ENCODE data around the gene FFAR4.

FFAR4 gene

DNA sequence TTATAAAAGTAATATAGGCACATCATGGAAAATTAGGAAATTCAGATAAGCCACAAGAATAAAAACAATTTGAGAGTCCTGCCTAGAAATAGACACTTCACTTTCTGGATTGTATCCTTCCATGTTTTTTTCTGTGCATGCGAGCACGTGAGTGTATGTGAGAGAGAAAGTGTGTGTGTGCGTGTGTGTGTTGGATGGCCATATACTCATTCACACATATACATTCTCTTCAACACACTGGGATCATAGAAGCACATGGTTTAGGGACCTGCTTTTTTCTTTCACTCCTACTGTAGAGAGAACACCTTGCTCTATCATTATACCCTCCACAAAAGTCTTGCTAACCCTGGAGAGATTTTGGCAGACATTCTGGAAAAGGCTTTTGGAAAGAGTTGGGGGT lies 7.5 kb downstream of the FFAR4 start:
- no peak overlapping the region for H3K9ac ChIP-seq (ENCODE audit: low read length)
- no peak overlapping the region for H3K27ac ChIP-seq (ENCODE audit: low read depth, low read length)
- H3K4me3 ChIP-seq (ENCODE audit: low read depth in 1 of 2, low read length in 2 of 2) = no peak overlapping the region

GRCh38 chr10:93576888-93577287 lies 10.4 kb downstream of the FFAR4 start:
- no peaks in the 10 kb centered on the region for H3K36me3 ChIP-seq (ENCODE audit: insufficient read depth, low read length)
- no peak overlapping the region for H3K9ac ChIP-seq (ENCODE audit: low read length)
- no peaks in the 10 kb centered on the region for H3K9me3 ChIP-seq (ENCODE audit: low read length)
- no peak overlapping the region for H3K27ac ChIP-seq (ENCODE audit: low read depth, low read length)
- no peak overlapping the region for H3K4me3 ChIP-seq (ENCODE audit: low read depth in 1 of 2, low read length in 2 of 2)
- no peaks in the 10 kb centered on the region for H3K27me3 ChIP-seq (ENCODE audit: control insufficient read depth in 1 of 2, insufficient read depth in 2 of 2, low read length in 2 of 2)
- H3K4me1 ChIP-seq (ENCODE audit: insufficient read depth, low read length) = no peaks in the 10 kb centered on the region

More for the DNA sequence above, 7.5 kb downstream of the FFAR4 start:
- H3K9me3 ChIP-seq (ENCODE audit: low read length) = no peaks in the 10 kb centered on the region
- no peaks in the 10 kb centered on the region for H3K4me1 ChIP-seq (ENCODE audit: insufficient read depth, low read length)
- no peaks in the 10 kb centered on the region for H3K27me3 ChIP-seq (ENCODE audit: control insufficient read depth in 1 of 2, insufficient read depth in 2 of 2, low read length in 2 of 2)
- no peaks in the 10 kb centered on the region for H3K36me3 ChIP-seq (ENCODE audit: insufficient read depth, low read length)

DNA sequence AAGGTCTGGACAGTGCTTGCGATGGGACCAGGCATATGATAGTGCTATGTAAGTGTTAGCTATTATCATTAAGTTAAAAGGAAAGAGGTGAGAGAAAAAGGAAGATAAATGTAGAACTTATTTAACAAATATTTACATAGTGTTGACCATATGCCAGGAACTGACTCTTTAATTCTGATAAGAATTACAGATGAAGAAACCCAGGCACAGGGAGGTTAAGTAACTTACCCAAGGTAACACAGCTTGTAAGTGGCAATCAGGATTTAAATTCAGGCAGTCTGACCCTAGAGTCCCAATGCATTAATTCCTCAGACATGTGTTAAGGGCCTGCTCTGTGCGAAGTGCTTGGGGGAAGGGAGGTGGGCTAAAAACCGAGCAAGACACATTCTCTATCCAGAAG lies 11.1 kb downstream of the FFAR4 start:
- H3K9me3 ChIP-seq (ENCODE audit: low read length) = no peaks in the 10 kb centered on the region
- H3K27me3 ChIP-seq (ENCODE audit: control insufficient read depth in 1 of 2, insufficient read depth in 2 of 2, low read length in 2 of 2) = no peaks in the 10 kb centered on the region
- H3K9ac ChIP-seq (ENCODE audit: low read length) = no peak overlapping the region
- H3K27ac ChIP-seq (ENCODE audit: low read depth, low read length) = no peak overlapping the region
- H3K4me1 ChIP-seq (ENCODE audit: insufficient read depth, low read length) = no peaks in the 10 kb centered on the region
- H3K36me3 ChIP-seq (ENCODE audit: insufficient read depth, low read length) = no peaks in the 10 kb centered on the region
- no peak overlapping the region for H3K4me3 ChIP-seq (ENCODE audit: low read depth in 1 of 2, low read length in 2 of 2)

DNA sequence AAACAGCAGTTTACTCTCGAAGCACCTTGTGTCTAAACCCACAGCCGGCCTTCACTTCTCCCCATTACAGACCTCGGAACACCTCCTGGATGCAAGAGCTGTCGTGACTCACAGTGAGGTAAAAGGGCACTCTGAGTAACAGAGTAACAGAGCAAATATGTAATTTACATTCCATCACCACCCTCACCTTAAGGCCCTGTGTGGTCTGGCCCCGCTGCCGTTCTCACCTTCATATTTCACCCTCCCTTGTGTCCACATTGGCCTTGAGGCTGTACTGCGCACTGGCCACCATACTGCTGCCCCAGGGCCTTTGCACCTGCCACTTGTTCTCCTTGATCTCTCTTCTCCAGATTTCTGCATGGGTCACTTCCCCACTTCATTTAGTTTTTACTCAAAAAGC lies 12.6 kb downstream of the FFAR4 start:
- Histone ChIP-seq H3K36me3 (ENCODE audit: insufficient read depth, low read length) (no peaks in the 10 kb centered on the region), H3K9me3 (ENCODE audit: low read length) (no peaks in the 10 kb centered on the region), H3K27ac (ENCODE audit: low read depth, low read length) (no peak overlapping the region), H3K27me3 (ENCODE audit: control insufficient read depth in 1 of 2, insufficient read depth in 2 of 2, low read length in 2 of 2) (no peaks in the 10 kb centered on the region), H3K9ac (ENCODE audit: low read length) (no peak overlapping the region), H3K4me3 (ENCODE audit: low read depth in 1 of 2, low read length in 2 of 2) (no peak overlapping the region), H3K4me1 (ENCODE audit: insufficient read depth, low read length) (no peaks in the 10 kb centered on the region)

DNA sequence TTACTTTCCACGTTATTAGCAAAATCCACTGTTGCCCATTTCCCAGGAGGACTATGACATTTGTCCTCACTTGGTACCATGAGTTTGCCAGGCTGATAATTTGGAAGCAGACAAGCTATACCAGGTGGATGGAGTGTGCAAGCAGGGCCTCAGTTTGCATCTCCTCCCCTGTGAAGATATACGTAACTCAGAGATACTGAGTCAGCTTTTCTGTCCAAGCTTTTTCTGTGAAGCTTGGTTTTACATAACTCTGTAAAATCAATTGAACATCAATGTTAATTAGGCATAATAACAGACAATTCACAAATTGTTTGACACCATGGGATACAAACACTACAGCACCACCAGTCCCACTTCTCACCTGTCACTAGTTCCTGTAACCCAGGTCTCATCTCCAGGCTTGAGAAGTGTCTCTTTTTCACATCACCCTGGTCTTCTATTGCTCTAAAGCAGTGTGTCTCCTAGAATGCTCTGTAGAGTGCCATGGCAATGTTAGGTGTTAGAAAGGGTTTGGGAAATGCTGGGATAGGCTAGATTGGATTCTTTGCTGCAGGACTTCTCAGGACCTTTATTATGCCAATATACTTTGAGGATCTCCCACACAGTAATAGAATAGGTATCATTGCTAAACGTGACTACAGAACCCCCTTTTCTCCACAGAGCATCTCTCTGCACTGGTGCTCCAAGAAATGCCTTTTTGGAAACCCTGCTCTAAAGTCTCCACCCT lies 13.7 kb downstream of the FFAR4 start:
- Histone ChIP-seq H3K9me3 (ENCODE audit: low read length) (no peaks in the 10 kb centered on the region), H3K9ac (ENCODE audit: low read length) (no peak overlapping the region), H3K27me3 (ENCODE audit: control insufficient read depth in 1 of 2, insufficient read depth in 2 of 2, low read length in 2 of 2) (no peaks in the 10 kb centered on the region), H3K36me3 (ENCODE audit: insufficient read depth, low read length) (no peaks in the 10 kb centered on the region), H3K4me3 (ENCODE audit: low read depth in 1 of 2, low read length in 2 of 2) (no peak overlapping the region), H3K4me1 (ENCODE audit: insufficient read depth, low read length) (no peaks in the 10 kb centered on the region), H3K27ac (ENCODE audit: low read depth, low read length) (no peak overlapping the region)

DNA sequence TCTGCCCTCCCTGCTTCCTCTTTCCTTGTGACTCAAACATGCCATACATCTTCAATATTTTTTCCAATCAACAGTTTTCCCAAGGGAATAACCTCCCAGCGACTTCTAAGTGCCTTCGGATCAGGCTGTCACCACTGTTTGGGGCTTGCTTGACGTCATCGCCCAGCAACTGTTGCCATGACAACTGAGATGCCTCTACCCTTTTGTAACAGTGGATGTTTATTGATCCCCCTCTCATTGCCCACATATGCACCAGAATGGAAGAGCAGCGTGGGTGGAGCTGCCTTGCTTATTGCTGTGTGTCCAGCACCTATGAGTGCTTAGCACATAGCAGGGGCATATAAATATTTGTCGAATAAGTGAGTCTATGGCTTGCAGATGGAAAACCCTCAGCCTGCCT lies 14.4 kb downstream of the FFAR4 start:
- Histone ChIP-seq H3K27ac (ENCODE audit: low read depth, low read length) (no peak overlapping the region), H3K27me3 (ENCODE audit: control insufficient read depth in 1 of 2, insufficient read depth in 2 of 2, low read length in 2 of 2) (no peaks in the 10 kb centered on the region), H3K36me3 (ENCODE audit: insufficient read depth, low read length) (no peaks in the 10 kb centered on the region), H3K9me3 (ENCODE audit: low read length) (no peaks in the 10 kb centered on the region), H3K9ac (ENCODE audit: low read length) (no peak overlapping the region), H3K4me3 (ENCODE audit: low read depth in 1 of 2, low read length in 2 of 2) (no peak overlapping the region), H3K4me1 (ENCODE audit: insufficient read depth, low read length) (no peaks in the 10 kb centered on the region)

DNA sequence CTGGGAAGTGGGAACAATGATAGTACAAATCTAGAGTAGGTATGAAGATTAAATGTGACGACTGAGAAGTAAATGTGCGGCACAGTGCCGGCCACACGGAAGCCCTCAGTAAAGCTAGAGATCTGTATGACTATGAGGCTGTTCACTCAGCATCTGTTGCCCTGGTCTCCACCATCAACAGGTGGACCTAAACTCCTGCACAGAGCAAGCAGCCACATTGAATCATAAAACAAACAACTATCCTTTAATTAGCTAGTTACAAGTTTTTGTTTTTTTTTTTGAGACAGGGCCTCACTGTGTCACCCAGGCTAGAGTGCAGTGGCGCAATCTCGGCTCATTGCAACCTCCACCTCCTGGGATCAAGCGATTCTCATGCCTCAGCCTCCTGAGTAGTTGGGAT lies 18.0 kb downstream of the FFAR4 start:
- H3K27ac ChIP-seq (ENCODE audit: low read depth, low read length) = no peak overlapping the region
- H3K9me3 ChIP-seq (ENCODE audit: low read length) = no peaks in the 10 kb centered on the region
- H3K4me3 ChIP-seq (ENCODE audit: low read depth in 1 of 2, low read length in 2 of 2) = no peak overlapping the region
- H3K9ac ChIP-seq (ENCODE audit: low read length) = no peak overlapping the region
- no peaks in the 10 kb centered on the region for H3K4me1 ChIP-seq (ENCODE audit: insufficient read depth, low read length)
- H3K27me3 ChIP-seq (ENCODE audit: control insufficient read depth in 1 of 2, insufficient read depth in 2 of 2, low read length in 2 of 2) = no peaks in the 10 kb centered on the region
- no peaks in the 10 kb centered on the region for H3K36me3 ChIP-seq (ENCODE audit: insufficient read depth, low read length)

DNA sequence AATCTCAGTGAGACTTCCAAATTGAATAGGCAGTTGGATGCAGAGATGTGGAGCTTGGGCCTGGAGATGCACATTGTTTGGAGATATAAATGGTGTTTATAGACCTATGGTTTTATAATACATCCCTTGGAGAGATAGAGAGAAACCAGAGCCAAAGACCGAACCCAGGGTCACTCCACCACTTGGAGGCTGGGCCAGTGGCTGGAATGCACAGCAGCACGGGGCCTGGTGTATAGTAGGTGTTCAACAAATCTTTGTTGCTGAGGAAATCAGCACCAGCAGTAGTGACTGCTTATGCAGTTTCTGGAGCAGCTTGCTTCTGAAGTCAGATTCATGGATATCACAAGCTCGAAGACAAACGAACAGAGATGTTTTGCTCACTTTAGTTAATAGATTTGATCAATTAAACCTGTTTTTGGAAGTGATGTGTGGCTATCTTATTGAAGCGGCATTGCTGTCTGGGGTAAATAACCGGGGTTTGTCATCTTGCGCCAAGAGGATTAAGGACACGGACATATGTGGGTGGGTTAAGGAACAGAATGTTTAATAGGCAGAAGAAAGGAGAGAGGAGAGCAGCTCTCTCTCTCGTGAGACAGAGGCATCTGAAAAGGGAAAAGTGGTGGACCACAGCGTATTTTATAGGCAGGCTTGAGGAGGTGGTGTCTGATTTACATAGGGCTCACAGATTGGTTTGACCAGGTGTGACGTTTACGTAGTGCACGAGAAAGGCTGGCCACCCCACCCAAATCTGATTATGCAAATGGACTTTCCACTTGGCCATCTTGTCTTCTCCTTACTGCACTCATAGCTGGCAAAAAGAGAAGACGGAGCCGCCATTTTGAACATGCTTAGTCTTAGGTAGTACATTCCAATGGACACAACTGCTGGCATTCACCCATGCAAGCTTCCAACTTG lies 23.4 kb downstream of the FFAR4 start:
- no peaks in the 10 kb centered on the region for H3K36me3 ChIP-seq (ENCODE audit: insufficient read depth, low read length)
- H3K4me3 ChIP-seq (ENCODE audit: low read depth in 1 of 2, low read length in 2 of 2) = no peak overlapping the region
- H3K9me3 ChIP-seq (ENCODE audit: low read length) = no peaks in the 10 kb centered on the region
- no peaks in the 10 kb centered on the region for H3K4me1 ChIP-seq (ENCODE audit: insufficient read depth, low read length)
- H3K27ac ChIP-seq (ENCODE audit: low read depth, low read length) = no peak overlapping the region
- no peaks in the 10 kb centered on the region for H3K27me3 ChIP-seq (ENCODE audit: control insufficient read depth in 1 of 2, insufficient read depth in 2 of 2, low read length in 2 of 2)
- no peak overlapping the region for H3K9ac ChIP-seq (ENCODE audit: low read length)

- Histone ChIP-seq H3K36me3 (ENCODE audit: insufficient read depth, low read length) (no peaks in the 10 kb centered on the region), H3K9ac (ENCODE audit: low read length) (no peak overlapping the region), H3K9me3 (ENCODE audit: low read length) (no peaks in the 10 kb centered on the region), H3K27me3 (ENCODE audit: control insufficient read depth in 1 of 2, insufficient read depth in 2 of 2, low read length in 2 of 2) (no peaks in the 10 kb centered on the region), H3K4me3 (ENCODE audit: low read depth in 1 of 2, low read length in 2 of 2) (no peak overlapping the region), H3K4me1 (ENCODE audit: insufficient read depth, low read length) (no peaks in the 10 kb centered on the region), H3K27ac (ENCODE audit: low read depth, low read length) (no peak overlapping the region)
These were observed 24.2 kb downstream of the FFAR4 start for GRCh38 chr10:93590638-93591037.

DNA sequence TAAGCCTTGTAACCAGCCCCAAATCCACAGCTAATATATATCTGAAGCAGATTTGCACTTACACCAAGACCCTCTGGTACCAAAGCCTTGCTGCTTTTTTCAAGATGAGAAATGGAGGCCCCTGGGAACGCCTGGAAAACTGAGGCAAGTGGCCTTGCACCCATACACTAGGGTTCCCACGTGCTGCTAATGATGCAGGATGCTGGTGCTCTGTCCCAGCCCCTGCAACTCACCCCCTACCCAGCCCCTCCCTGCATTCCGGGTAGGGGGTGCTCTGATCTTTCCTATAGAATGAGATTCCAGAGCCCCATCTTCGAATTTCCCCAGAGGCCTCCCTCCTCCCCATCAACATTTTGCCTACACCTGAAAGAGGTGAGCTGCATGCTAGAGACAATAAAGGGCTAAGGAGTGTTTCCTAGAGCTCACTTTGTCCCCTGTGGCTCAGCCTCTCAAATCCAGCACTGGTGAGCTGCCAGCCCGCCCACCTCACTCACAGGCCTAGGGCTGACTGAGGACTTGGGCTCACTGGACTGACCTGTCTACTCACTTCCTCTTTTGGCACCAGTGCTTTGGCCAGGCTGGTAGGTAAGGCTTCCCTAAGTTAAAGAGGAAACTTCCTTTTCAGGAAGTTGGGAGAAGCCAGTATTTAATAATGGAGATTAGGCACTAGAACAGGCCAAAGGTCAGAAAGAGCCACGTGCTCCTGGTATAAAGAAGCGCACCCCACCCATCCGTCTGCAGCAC lies 24.8 kb downstream of the FFAR4 start:
- no peaks in the 10 kb centered on the region for H3K9me3 ChIP-seq (ENCODE audit: low read length)
- H3K4me3 ChIP-seq (ENCODE audit: low read depth in 1 of 2, low read length in 2 of 2) = no peak overlapping the region
- H3K9ac ChIP-seq (ENCODE audit: low read length) = no peak overlapping the region
- no peaks in the 10 kb centered on the region for H3K4me1 ChIP-seq (ENCODE audit: insufficient read depth, low read length)
- no peaks in the 10 kb centered on the region for H3K36me3 ChIP-seq (ENCODE audit: insufficient read depth, low read length)
- no peaks in the 10 kb centered on the region for H3K27me3 ChIP-seq (ENCODE audit: control insufficient read depth in 1 of 2, insufficient read depth in 2 of 2, low read length in 2 of 2)
- no peak overlapping the region for H3K27ac ChIP-seq (ENCODE audit: low read depth, low read length)

- Histone ChIP-seq H3K36me3 (ENCODE audit: insufficient read depth, low read length) (no peaks in the 10 kb centered on the region), H3K4me1 (ENCODE audit: insufficient read depth, low read length) (no peaks in the 10 kb centered on the region), H3K9me3 (ENCODE audit: low read length) (no peaks in the 10 kb centered on the region), H3K27me3 (ENCODE audit: control insufficient read depth in 1 of 2, insufficient read depth in 2 of 2, low read length in 2 of 2) (no peaks in the 10 kb centered on the region), H3K4me3 (ENCODE audit: low read depth in 1 of 2, low read length in 2 of 2) (no peak overlapping the region), H3K27ac (ENCODE audit: low read depth, low read length) (no peak overlapping the region), H3K9ac (ENCODE audit: low read length) (no peak overlapping the region)
These were observed 26.8 kb downstream of the FFAR4 start for GRCh38 chr10:93593254-93593653.
